H1 (cell line): ENCODE measurements around the gene HDAC6. TPM values are rescaled to one million over a fixed set of nuclear protein-coding genes. Genes with fewer than 3 reads are reported as not detected.

Experiments
- CTCF ChIA-PET: fragments of 300-600 bp; sonication (Branson Sonifier 250); formaldehyde crosslinking; loops from one replicate; lab custom pipeline; 2021; ENCODE audit not compliant: partially characterized antibody; lab: Charles Lee
- POLR2A ChIA-PET: fragments of 300-600 bp; sonication (Branson Sonifier 250); formaldehyde crosslinking; loops from one replicate; lab custom pipeline; 2021; ENCODE audit warnings: inconsistent platforms; ENCODE audit not compliant: partially characterized antibody; lab: Charles Lee
- DNase-seq, 2 experiments: peaks; one replicate each; pipeline versions ENCODE4 v3.0.0 to v3.0.0-alpha.2; 2010 to 2022; ENCODE audit warnings: low spot score in 2 of 2, low read depth in 1 of 2, mixed read lengths in 1 of 2
- FAIRE-seq: peaks from 2 replicates; lab custom pipeline; 2011; peaks lifted over from hg19 to GRCh38; lab: Jason Lieb, UNC
- H2AFZ ChIP-seq: 2 replicates; pipeline ENCODE4 v1.8.1; 2012; ENCODE audit warnings: low read length, inconsistent platforms
- H2AK5ac ChIP-seq: 2 replicates; pipeline ENCODE4 v1.6.1; 2013; ENCODE audit warnings: low read depth, low read length
- H2BK120ac ChIP-seq: replicated peaks from 2 replicates; pipeline ENCODE3; 2013; ENCODE audit warnings: low read depth, low read length, inconsistent platforms
- H2BK12ac ChIP-seq: 2 replicates; pipeline ENCODE4 v1.6.1; 2013; ENCODE audit warnings: low read depth, low read length
- H2BK15ac ChIP-seq: 2 replicates; pipeline ENCODE4 v1.6.1; 2013; ENCODE audit warnings: low read length
- H2BK20ac ChIP-seq: 2 replicates; pipeline ENCODE4 v1.6.1; 2013; ENCODE audit warnings: low read length
- H2BK5ac ChIP-seq: 2 replicates; pipeline ENCODE4 v1.6.1; 2013; ENCODE audit warnings: low read depth, low read length
- H3K14ac ChIP-seq: 2 replicates; pipeline ENCODE4 v1.6.1; 2013; ENCODE audit warnings: inconsistent platforms; ENCODE audit not compliant: insufficient read length
- H3K18ac ChIP-seq: 2 replicates; pipeline ENCODE4 v1.6.1; 2013; ENCODE audit warnings: low read length; ENCODE audit errors: extremely low read depth
- H3K23ac ChIP-seq: 2 replicates; pipeline ENCODE4 v1.6.1; 2013; ENCODE audit warnings: inconsistent platforms; ENCODE audit not compliant: insufficient read length
- H3K23me2 ChIP-seq: 2 replicates; pipeline ENCODE4 v1.6.1; 2013; ENCODE audit warnings: low read depth, low read length
- H3K27ac ChIP-seq: 2 replicates; pipeline ENCODE4 v1.6.1; 2011; ENCODE audit warnings: low read depth, low read length, inconsistent platforms
- H3K27me3 ChIP-seq, 4 experiments: replicated peaks in 1 of 4; 1 replicate in 1 of 4; 2 replicates in 3 of 4; pipeline versions ENCODE4 v1.6.1 to v1.8.1; 2011 to 2013; ENCODE audit warnings: low read length in 3 of 4, mild to moderate bottlenecking in 3 of 4, inconsistent platforms in 2 of 4, mixed read lengths in 2 of 4, moderate library complexity in 1 of 4; ENCODE audit not compliant: control insufficient read depth in 3 of 4, insufficient read depth in 3 of 4; ENCODE audit errors: extremely low read depth in 1 of 4
- H3K36me3 ChIP-seq, 4 experiments: 2 replicates each; pipeline versions ENCODE4 v1.6.1 to v1.8.1; 2011 to 2013; ENCODE audit warnings: mild to moderate bottlenecking in 4 of 4, low read length in 3 of 4, moderate library complexity in 2 of 4, control low read depth in 1 of 4, inconsistent platforms in 1 of 4; ENCODE audit not compliant: insufficient read depth in 4 of 4, control insufficient read depth in 2 of 4
- H3K4ac ChIP-seq: replicated peaks from 2 replicates; pipeline ENCODE3; 2013; ENCODE audit warnings: low read length, low read depth, mixed read lengths, inconsistent platforms; ENCODE audit not compliant: insufficient read length
- H3K4me1 ChIP-seq, 4 experiments: replicated peaks in 1 of 4; 1 replicate in 1 of 4; 2 replicates in 3 of 4; pipeline versions ENCODE4 v1.6.1 to v1.8.1; 2011 to 2013; ENCODE audit warnings: low read length in 3 of 4, inconsistent platforms in 2 of 4, mixed read lengths in 1 of 4; ENCODE audit not compliant: insufficient read depth in 4 of 4, control insufficient read depth in 3 of 4
- H3K4me2 ChIP-seq, 2 experiments: 2 replicates each; pipeline versions ENCODE4 v1.6.1 to v1.8.1; 2011 to 2013; ENCODE audit warnings: low read depth in 2 of 2, low read length in 2 of 2, control low read depth in 1 of 2, inconsistent platforms in 1 of 2, mild to moderate bottlenecking in 1 of 2; ENCODE audit not compliant: insufficient read depth in 1 of 2
- H3K4me3 ChIP-seq, 4 experiments: fragments of 200-600, 300-600 bp in 1 of 4; sonication (generic), shearing (Covaris generic), sonication (Bioruptor Twin) in 1 of 4; 2 replicates each; pipeline versions ENCODE4 v1.5.1 to v1.8.1; 2011 to 2016; ENCODE audit warnings: low read length in 4 of 4, low read depth in 3 of 4, control low read depth in 2 of 4, inconsistent platforms in 2 of 4, mild to moderate bottlenecking in 2 of 4, mixed read lengths in 1 of 4, moderate library complexity in 1 of 4; ENCODE audit not compliant: insufficient read depth in 2 of 4; ENCODE audit errors: extremely low read depth in 1 of 4
- H3K56ac ChIP-seq: replicated peaks from 2 replicates; pipeline ENCODE3; 2013; ENCODE audit warnings: low read depth, mild to moderate bottlenecking, mixed read lengths, low read length, inconsistent platforms; ENCODE audit not compliant: insufficient read length
- H3K79me1 ChIP-seq: 2 replicates; pipeline ENCODE4 v1.6.1; 2013; ENCODE audit warnings: low read depth, low read length, control low read depth
- H3K79me2 ChIP-seq, 2 experiments: 2 replicates each; pipeline versions ENCODE4 v1.6.1 to v1.8.1; 2012 to 2013; ENCODE audit warnings: low read length in 2 of 2, mild to moderate bottlenecking in 2 of 2, inconsistent platforms in 1 of 2; ENCODE audit not compliant: insufficient read depth in 2 of 2, control insufficient read depth in 1 of 2
- H3K9ac ChIP-seq, 4 experiments: replicated peaks in 1 of 4; 1 replicate in 1 of 4; 2 replicates in 3 of 4; pipeline versions ENCODE4 v1.6.1 to v1.8.1; 2011 to 2013; ENCODE audit warnings: low read depth in 3 of 4, low read length in 3 of 4, control low read depth in 2 of 4, mild to moderate bottlenecking in 2 of 4, moderate library complexity in 2 of 4, inconsistent platforms in 1 of 4; ENCODE audit errors: extremely low read depth in 1 of 4
- H3K9me3 ChIP-seq, 2 experiments: 2 replicates each; pipeline versions ENCODE4 v1.6.1 to v1.8.1; 2012 to 2013; ENCODE audit warnings: mild to moderate bottlenecking in 2 of 2, moderate library complexity in 2 of 2, control low read depth in 1 of 2, inconsistent platforms in 1 of 2, low read depth in 1 of 2, low read length in 1 of 2, mixed read lengths in 1 of 2; ENCODE audit not compliant: insufficient read depth in 2 of 2
- H4K20me1 ChIP-seq, 2 experiments: replicated peaks in 1 of 2; 2 replicates each; pipeline versions ENCODE3 to v1.8.1; 2011 to 2013; ENCODE audit warnings: inconsistent platforms in 2 of 2, low read length in 2 of 2, mild to moderate bottlenecking in 1 of 2; ENCODE audit not compliant: insufficient read depth in 2 of 2, control insufficient read depth in 1 of 2
- H4K5ac ChIP-seq: 2 replicates; pipeline ENCODE4 v1.6.1; 2013; ENCODE audit warnings: low read length, low read depth, mixed read lengths, inconsistent platforms; ENCODE audit not compliant: insufficient read length
- H4K8ac ChIP-seq: 2 replicates; pipeline ENCODE4 v1.8.0; 2013; ENCODE audit warnings: mild to moderate bottlenecking, moderate library complexity, low read length, inconsistent platforms; ENCODE audit not compliant: insufficient read depth; ENCODE audit errors: extremely low read depth
- H4K91ac ChIP-seq: replicated peaks from 2 replicates; pipeline ENCODE3; 2013; ENCODE audit warnings: low read length, mixed read lengths, inconsistent platforms; ENCODE audit not compliant: insufficient read length
- TAF7 ChIP-seq: optimal IDR thresholded peaks from 2 replicates; pipeline ENCODE3; 2011; ENCODE audit warnings: low read depth, mild to moderate bottlenecking, inconsistent platforms, low read length, moderate library complexity, borderline replicate concordance
- WGBS, 2 experiments: shearing (Covaris generic) in 1 of 2; methylation state at CpG; one replicate each; pipeline versions ENCODE4 v1.1.6 to v1.1.7; 2013 to 2015; ENCODE audit warnings: low lambda C conversion rate in 2 of 2, mixed read lengths in 2 of 2, inconsistent platforms in 1 of 2, low coverage in 1 of 2, missing lambda C conversion rate in 1 of 2; ENCODE audit not compliant: insufficient replicate concordance in 2 of 2, insufficient coverage in 1 of 2, insufficient read length in 1 of 2; ENCODE audit errors: extremely low coverage in 1 of 2, missing lambda C conversion rate in 1 of 2; 5-methylcytosine and 5-hydroxymethylcytosine counted together
- polyA plus RNA-seq, 7 experiments: library from polyadenylated mRNA; depleted of rRNA in 3 of 7; stranded (reverse) in 5 of 7; unstranded in 2 of 7; fragments of >200 nt in 5 of 7; fragments of 200-250 nt in 2 of 7; gene quantifications; 1 replicate in 5 of 7; 2 replicates in 1 of 7; 4 replicates in 1 of 7; pipeline versions ENCODE4 v1.2.1 to v1.2.3, GENCODE V29; 2011 to 2013; ENCODE audit warnings: missing spikeins in 2 of 7, mixed read lengths in 2 of 7
- total RNA-seq: library from RNA; stranded (reverse); fragmentation: NEBNext Ultra II Directional; extraction: Animal tissue kit (Norgen Biotek cat#: 25700); gene quantifications from 2 replicates; pipeline ENCODE4 v1.2.1, GENCODE V29; 2021

Gene HDAC6
- total and polyA plus RNA-seq, 2 of the 8 experiments (the other 6 are each of a cell fraction or from before 2014, with no cell fraction given), result 34.0 to 51.8 TPM

GRCh38 chrX:48813644-48814043 is 11.8 kb downstream of the HDAC6 start:
- Histone ChIP-seq H3K4me2 (no peak overlapping the region), H3K23me2 (no peaks in the 10 kb centered on the region), H2AFZ (no peak overlapping the region), H3K27ac (no peak overlapping the region), H2AK5ac (no peak overlapping the region), H3K23ac (no peak overlapping the region), H3K14ac (no peak overlapping the region), H3K36me3 (0 out of 8 replicates have a peak, but pooled peaks cover 0 to 3% (median 0%) of the 10 kb centered on the region in 4 experiments), H4K8ac (no peak overlapping the region), H4K20me1 (no peaks in the 10 kb centered on the region), H3K56ac (no peak overlapping the region), H3K79me2 (no peaks in the 10 kb centered on the region), H2BK12ac (no peak overlapping the region), H2BK15ac (no peak overlapping the region), H3K9me3 (no peaks in the 10 kb centered on the region), H3K27me3 (no peaks in the 10 kb centered on the region), H3K4ac (no peak overlapping the region), H2BK20ac (no peak overlapping the region), H3K9ac (no peak overlapping the region), H3K4me1 (no peaks in the 10 kb centered on the region), H2BK5ac (no peak overlapping the region), H2BK120ac (no peak overlapping the region), H3K18ac (no peak overlapping the region), H3K79me1 (no peaks in the 10 kb centered on the region), H4K91ac (no peak overlapping the region), H4K5ac (no peak overlapping the region), H3K4me3 (no peak overlapping the region)
- WGBS, 2 experiments, result 86% methylated on average over 2 of the region's 8 CpGs; no CpG with 5 or more reads in 1 of the 2 experiments
- CTCF ChIA-PET, result interaction anchor here (0.6 to 1.6 kb wide), 2 partner anchors 10 to 53 kb away, joined by 3 read pairs; no protein-coding TSS in a partner anchor
- TF ChIP-seq TAF7, result no peak
- DNase-seq, result no peak
- POLR2A ChIA-PET, result interaction anchor here (1.1 kb wide), 1 partner anchor 13 kb away, joined by 3 read pairs; no protein-coding TSS in a partner anchor
- FAIRE-seq, result no peak
